ENCODE measurements around the gene EXOC4.

EXOC4 gene

DNA sequence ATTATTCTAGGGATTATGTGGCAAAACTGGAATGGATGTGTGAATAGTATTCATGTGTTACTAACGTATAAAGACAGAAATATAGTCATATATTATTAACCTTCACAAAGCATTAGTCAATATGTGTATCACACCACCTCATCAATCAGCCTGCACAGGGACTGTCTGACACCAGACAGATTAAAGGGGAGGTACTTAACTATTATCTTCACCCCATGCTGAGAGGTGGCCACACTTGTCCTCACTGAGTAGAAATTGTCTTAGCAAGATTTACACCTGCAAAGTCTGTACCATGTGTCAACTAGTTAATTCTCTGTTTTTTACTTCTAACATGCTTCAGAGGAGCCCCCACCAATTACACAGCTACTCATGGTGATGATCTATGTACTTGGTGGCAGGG is 727.9 kb downstream of the EXOC4 start:
- H3K27me3 ChIP-seq (ENCODE audit: control insufficient read depth, low read length): no peaks in the 10 kb centered on the region
- no peaks in the 10 kb centered on the region for H3F3A ChIP-seq (ENCODE audit: control insufficient read depth, insufficient read depth)
- no peaks in the 10 kb centered on the region for H3K36me3 ChIP-seq (ENCODE audit: control insufficient read depth, low read length)
- no peaks in the 10 kb centered on the region for H4K20me1 ChIP-seq (ENCODE audit: control insufficient read depth, insufficient read depth, low read depth, low read length)
- H3K27ac ChIP-seq (ENCODE audit: low read depth, low read length): no peak overlapping the region
- peaks cover 4% of the 10 kb centered on the region; the same call in 1 of the 2 replicates for H3K4me1 ChIP-seq (ENCODE audit: control insufficient read depth, low read length)
- H3K9me2 ChIP-seq (replicated peaks; ENCODE audit: control insufficient read depth, low read length): no peaks in the 10 kb centered on the region
- no peaks in the 10 kb centered on the region for H3K79me2 ChIP-seq (ENCODE audit: control insufficient read depth, low read length)
- H3K9me3 ChIP-seq (ENCODE audit: control insufficient read depth, insufficient read depth, low read length): no peaks in the 10 kb centered on the region
- H3K4me3 ChIP-seq (ENCODE audit: low read length): no peak overlapping the region
- H3K4me2 ChIP-seq (ENCODE audit: low read length): no peak overlapping the region
- TF ChIP-seq CTCF (IDR thresholded peaks at IDR 0.05; ENCODE audit: low read depth, low read length, poor library complexity, severe bottlenecking) (no peak), EZH2phosphoT487 (IDR thresholded peaks at IDR 0.05; ENCODE audit: borderline replicate concordance, low read length) (no peak)

- no peaks in the 10 kb centered on the region for H4K20me1 ChIP-seq (ENCODE audit: control insufficient read depth, insufficient read depth, low read depth, low read length)
- no peaks in the 10 kb centered on the region for H3K36me3 ChIP-seq (ENCODE audit: control insufficient read depth, low read length)
- H3K27ac ChIP-seq (ENCODE audit: low read depth, low read length): no peak overlapping the region
- no peaks in the 10 kb centered on the region for H3K79me2 ChIP-seq (ENCODE audit: control insufficient read depth, low read length)
- no peaks in the 10 kb centered on the region for H3K27me3 ChIP-seq (ENCODE audit: control insufficient read depth, low read length)
- H3K4me3 ChIP-seq (ENCODE audit: low read length): no peak overlapping the region
- H3K9me3 ChIP-seq (ENCODE audit: control insufficient read depth, insufficient read depth, low read length): no peaks in the 10 kb centered on the region
- H3K4me1 ChIP-seq (ENCODE audit: control insufficient read depth, low read length): no peaks in the 10 kb centered on the region
- no peaks in the 10 kb centered on the region for H3K9me2 ChIP-seq (replicated peaks; ENCODE audit: control insufficient read depth, low read length)
- H3F3A ChIP-seq (ENCODE audit: control insufficient read depth, insufficient read depth): no peaks in the 10 kb centered on the region
- H3K4me2 ChIP-seq (ENCODE audit: low read length): no peak overlapping the region
- TF ChIP-seq EZH2phosphoT487 (IDR thresholded peaks at IDR 0.05; ENCODE audit: borderline replicate concordance, low read length) (no peak), CTCF (IDR thresholded peaks at IDR 0.05; ENCODE audit: low read depth, low read length, poor library complexity, severe bottlenecking) (no peak)
Observed at GRCh38 chr7:133983685-133984419, 731.0 kb downstream of the EXOC4 start.

GRCh38 chr7:133985300-133985699 is 732.4 kb downstream of the EXOC4 start:
- Histone ChIP-seq H3F3A (ENCODE audit: control insufficient read depth, insufficient read depth) (no peaks in the 10 kb centered on the region), H3K27me3 (ENCODE audit: control insufficient read depth, low read length) (no peaks in the 10 kb centered on the region), H3K4me3 (ENCODE audit: low read length) (no peak overlapping the region), H3K9me2 (replicated peaks; ENCODE audit: control insufficient read depth, low read length) (no peaks in the 10 kb centered on the region), H3K9me3 (ENCODE audit: control insufficient read depth, insufficient read depth, low read length) (no peaks in the 10 kb centered on the region), H3K27ac (ENCODE audit: low read depth, low read length) (no peak overlapping the region), H3K4me1 (ENCODE audit: control insufficient read depth, low read length) (no peaks in the 10 kb centered on the region), H3K79me2 (ENCODE audit: control insufficient read depth, low read length) (no peaks in the 10 kb centered on the region), H3K4me2 (ENCODE audit: low read length) (no peak overlapping the region), H4K20me1 (ENCODE audit: control insufficient read depth, insufficient read depth, low read depth, low read length) (no peaks in the 10 kb centered on the region), H3K36me3 (ENCODE audit: control insufficient read depth, low read length) (no peaks in the 10 kb centered on the region)
- no peak for TF ChIP-seq EZH2phosphoT487 (IDR thresholded peaks at IDR 0.05; ENCODE audit: borderline replicate concordance, low read length)
- no peak for TF ChIP-seq CTCF (IDR thresholded peaks at IDR 0.05; ENCODE audit: low read depth, low read length, poor library complexity, severe bottlenecking)

All from DOHH2 (cell line).